GM12872 (cell line): ENCODE data around the gene NSMCE4A.

Source experiments
- TF ChIP-seq, protein P1 (sequence below): IDR thresholded peaks from 3 replicates; pipeline ENCODE4 v1.5.1; 2011; ENCODE audit warnings: low read depth, mild to moderate bottlenecking, low read length, moderate library complexity; ENCODE audit not compliant: insufficient read depth

NSMCE4A gene

GRCh38 chr10:121942749-121943416 lies 32.1 kb downstream of the NSMCE4A start:
- TF ChIP-seq, protein P1, sequence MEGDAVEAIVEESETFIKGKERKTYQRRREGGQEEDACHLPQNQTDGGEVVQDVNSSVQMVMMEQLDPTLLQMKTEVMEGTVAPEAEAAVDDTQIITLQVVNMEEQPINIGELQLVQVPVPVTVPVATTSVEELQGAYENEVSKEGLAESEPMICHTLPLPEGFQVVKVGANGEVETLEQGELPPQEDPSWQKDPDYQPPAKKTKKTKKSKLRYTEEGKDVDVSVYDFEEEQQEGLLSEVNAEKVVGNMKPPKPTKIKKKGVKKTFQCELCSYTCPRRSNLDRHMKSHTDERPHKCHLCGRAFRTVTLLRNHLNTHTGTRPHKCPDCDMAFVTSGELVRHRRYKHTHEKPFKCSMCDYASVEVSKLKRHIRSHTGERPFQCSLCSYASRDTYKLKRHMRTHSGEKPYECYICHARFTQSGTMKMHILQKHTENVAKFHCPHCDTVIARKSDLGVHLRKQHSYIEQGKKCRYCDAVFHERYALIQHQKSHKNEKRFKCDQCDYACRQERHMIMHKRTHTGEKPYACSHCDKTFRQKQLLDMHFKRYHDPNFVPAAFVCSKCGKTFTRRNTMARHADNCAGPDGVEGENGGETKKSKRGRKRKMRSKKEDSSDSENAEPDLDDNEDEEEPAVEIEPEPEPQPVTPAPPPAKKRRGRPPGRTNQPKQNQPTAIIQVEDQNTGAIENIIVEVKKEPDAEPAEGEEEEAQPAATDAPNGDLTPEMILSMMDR = no peak

DNA sequence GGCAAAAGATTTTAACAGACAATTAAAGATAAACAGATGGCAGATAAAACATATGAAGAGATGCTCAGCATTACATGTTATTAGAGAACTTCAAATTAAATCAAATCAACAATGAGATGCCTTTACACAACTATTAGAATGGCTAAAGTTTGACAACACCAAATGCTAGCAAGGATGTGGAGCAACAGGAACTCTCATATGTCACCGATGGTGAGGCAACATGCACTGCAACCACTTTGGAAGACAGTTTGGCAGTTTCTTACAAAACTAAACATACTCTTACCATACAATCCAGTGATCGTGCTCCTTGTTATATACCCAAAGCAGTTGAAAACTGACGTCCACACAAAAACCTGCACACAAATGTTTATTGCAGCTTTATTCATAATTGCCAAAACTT lies 33.5 kb downstream of the NSMCE4A start:
- TF ChIP-seq, protein P1 = no peak

GRCh38 chr10:121936295-121936694 lies 38.7 kb downstream of the NSMCE4A start:
- TF ChIP-seq, protein P1 = no peak

DNA sequence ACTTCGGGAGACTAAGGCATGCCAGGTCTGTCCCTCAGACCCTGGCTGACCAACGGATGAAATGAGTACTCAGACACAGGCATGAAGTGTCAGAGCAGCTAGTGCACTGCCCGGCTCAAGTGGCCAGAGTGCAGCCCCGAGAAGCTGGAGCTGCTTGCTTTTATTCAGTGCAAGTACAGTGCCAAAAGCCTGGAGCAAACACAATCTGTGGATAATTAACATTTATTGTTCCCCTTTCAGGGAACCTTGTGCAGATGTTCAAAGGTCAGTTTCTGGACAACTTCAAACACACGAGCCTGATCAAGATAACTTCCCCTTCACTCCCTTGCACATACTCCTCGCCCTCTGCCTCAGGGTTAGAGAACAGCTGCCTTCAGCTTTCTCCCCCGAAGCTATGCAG lies 39.3 kb downstream of the NSMCE4A start:
- TF ChIP-seq, protein P1 = no peak

DNA sequence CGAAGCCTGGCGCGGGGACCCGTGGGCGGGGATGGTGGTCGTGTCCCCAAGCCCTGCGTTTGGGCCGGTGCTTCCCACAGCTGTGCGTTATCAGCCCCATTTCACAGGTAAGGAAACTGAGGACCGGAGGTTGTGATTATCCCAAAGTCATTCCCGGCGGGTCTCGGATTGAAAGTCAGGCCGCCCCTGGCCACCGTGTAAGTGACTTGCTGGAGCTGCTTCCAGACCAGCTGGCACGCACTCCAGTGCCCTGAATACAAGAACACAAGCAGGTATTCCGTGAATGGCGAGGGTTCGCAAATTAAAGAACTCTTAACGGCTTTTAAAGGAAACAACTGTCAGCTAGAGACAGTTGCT lies 46.5 kb downstream of the NSMCE4A start:
- TF ChIP-seq, protein P1 = no peak

DNA sequence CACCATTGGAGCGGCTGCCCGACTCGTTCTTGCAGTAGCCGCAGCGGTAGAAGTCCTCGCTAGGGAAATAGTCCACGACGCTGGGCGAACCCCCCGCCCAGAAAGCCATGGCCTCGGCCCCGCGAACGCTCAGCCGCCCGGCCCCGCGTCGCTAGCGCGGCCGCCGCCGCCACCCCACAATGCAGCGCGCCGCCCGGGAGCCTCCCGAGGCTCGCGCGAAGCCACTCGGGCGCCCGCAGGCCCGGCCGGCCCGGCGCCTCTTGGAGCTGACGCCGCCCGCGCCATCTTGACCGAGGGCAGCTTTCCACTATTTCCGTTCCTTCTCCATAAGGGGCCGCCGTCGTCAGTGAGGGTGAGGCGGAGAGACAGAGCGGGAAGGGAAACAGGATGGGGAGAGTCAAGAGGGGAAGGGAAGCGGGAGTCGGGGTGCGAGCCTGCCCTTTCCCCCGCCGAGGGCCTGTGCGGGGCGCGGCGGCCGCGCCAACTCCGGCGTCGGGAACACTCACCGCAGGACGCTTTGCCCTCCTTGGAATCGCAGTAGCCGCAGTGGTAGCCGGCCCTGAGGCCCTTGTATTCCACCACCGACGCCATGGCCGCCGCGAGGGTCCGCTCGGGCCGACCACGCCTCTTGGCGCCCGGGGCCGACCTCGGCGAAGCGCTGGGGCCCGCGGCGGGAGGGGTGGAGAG lies 47.0 kb downstream of the NSMCE4A start, which contains the start of gene ATE1:
ATE1 (minus strand) TSS at position 191 of the 687 bp plus-strand sequence; CDS start at position 109, 82 bp downstream.
- TF ChIP-seq, protein P1 = no peak

GRCh38 chr10:121927318-121927840 lies 47.6 kb downstream of the NSMCE4A start:
- TF ChIP-seq, protein P1 = no peak
